ENCODE measurements around the gene FGFR3.

DNA sequence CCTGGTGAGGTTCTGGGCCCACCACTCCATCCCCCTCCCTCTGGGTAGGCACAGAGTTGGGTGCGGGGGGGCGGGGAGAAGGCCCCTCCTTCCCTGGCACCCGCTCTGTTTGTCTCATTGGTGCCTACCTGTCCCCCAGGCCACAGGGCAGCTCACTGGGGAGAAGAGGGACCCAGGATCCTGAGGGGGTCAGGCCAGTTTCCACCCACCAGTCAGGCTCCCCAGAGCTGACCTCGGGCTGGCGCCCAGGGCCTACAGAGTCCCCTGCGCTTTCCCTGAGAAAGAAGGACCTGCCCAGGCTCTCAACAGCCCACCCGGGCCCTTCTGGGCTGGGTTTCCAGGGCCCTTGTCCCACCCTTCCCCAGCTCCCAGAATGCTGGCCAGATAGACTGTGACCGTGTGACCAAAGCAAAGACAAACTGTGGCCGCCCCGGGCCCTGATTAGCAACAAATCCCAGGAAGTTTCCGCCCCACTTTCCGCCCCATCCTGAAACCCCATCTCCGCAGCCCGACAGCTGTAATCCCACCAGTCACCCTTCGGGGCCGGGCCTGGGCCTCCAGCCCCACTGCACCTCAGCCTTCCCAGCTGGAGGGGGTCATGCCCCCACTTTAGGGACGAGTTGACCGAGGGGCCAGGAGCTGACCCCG lies 33.8 kb upstream of the FGFR3 start:
- TF ChIP-seq, protein P1, sequence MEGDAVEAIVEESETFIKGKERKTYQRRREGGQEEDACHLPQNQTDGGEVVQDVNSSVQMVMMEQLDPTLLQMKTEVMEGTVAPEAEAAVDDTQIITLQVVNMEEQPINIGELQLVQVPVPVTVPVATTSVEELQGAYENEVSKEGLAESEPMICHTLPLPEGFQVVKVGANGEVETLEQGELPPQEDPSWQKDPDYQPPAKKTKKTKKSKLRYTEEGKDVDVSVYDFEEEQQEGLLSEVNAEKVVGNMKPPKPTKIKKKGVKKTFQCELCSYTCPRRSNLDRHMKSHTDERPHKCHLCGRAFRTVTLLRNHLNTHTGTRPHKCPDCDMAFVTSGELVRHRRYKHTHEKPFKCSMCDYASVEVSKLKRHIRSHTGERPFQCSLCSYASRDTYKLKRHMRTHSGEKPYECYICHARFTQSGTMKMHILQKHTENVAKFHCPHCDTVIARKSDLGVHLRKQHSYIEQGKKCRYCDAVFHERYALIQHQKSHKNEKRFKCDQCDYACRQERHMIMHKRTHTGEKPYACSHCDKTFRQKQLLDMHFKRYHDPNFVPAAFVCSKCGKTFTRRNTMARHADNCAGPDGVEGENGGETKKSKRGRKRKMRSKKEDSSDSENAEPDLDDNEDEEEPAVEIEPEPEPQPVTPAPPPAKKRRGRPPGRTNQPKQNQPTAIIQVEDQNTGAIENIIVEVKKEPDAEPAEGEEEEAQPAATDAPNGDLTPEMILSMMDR (IDR thresholded peaks at IDR 0.05; ENCODE audit: low read depth, low read length), result no peak
- TF ChIP-seq POLR2A (IDR thresholded peaks at IDR 0.05; ENCODE audit: extremely low read depth, insufficient read length) (no peak), MYC (IDR thresholded peaks at IDR 0.05; ENCODE audit: low read depth, low read length) (no peak)

Data from NB4 (cell line).